GM19099 (cell line): ENCODE results near the gene CRYZ.

Source experiments
- POLR2A ChIP-seq: IDR thresholded peaks from 3 replicates; pipeline ENCODE4 v1.6.1; 2011; ENCODE audit warnings: low read depth; ENCODE audit not compliant: insufficient read length; ENCODE audit errors: extremely low read depth

Gene CRYZ

GRCh38 chr1:74697832-74698231, 35.0 kb downstream of the CRYZ start:
- TF ChIP-seq POLR2A = no peak

GRCh38 chr1:74693473-74693872, 39.4 kb downstream of the CRYZ start:
- no peak for TF ChIP-seq POLR2A

- TF ChIP-seq POLR2A = no peak
These were observed 41.9 kb downstream of the CRYZ start for GRCh38 chr1:74690909-74691308.

GRCh38 chr1:74690364-74690696, 42.5 kb downstream of the CRYZ start:
- TF ChIP-seq POLR2A = no peak

GRCh38 chr1:74689621-74690363, 43.1 kb downstream of the CRYZ start:
- no peak for TF ChIP-seq POLR2A

- no peak for TF ChIP-seq POLR2A
These were observed 45.9 kb downstream of the CRYZ start for GRCh38 chr1:74686928-74687327.

GRCh38 chr1:74684301-74684700, 48.5 kb downstream of the CRYZ start:
- TF ChIP-seq POLR2A = no peak

GRCh38 chr1:74683656-74684055, 49.2 kb downstream of the CRYZ start:
- no peak for TF ChIP-seq POLR2A

- TF ChIP-seq POLR2A = no peak
These were observed 51.0 kb downstream of the CRYZ start for GRCh38 chr1:74681851-74682250.

GRCh38 chr1:74681449-74681848, 51.4 kb downstream of the CRYZ start:
- TF ChIP-seq POLR2A = no peak

GRCh38 chr1:74681001-74681400, 51.8 kb downstream of the CRYZ start:
- TF ChIP-seq POLR2A = no peak

GRCh38 chr1:74679811-74680210, 53.0 kb downstream of the CRYZ start:
- TF ChIP-seq POLR2A = no peak

- no peak for TF ChIP-seq POLR2A
These were observed 54.9 kb downstream of the CRYZ start for GRCh38 chr1:74677926-74678325.

GRCh38 chr1:74674278-74675048, 58.4 kb downstream of the CRYZ start:
- TF ChIP-seq POLR2A = no peak

- no peak for TF ChIP-seq POLR2A
These were observed 59.3 kb downstream of the CRYZ start, which contains the start of gene ERICH3 for GRCh38 chr1:74673351-74674111. Gene ERICH3, minus strand, starts transcription at chr1:74673792. Its CDS starts 273 bp downstream, at chr1:74673519.
